Bronchial epithelial cell (primary cell): Measurements from ENCODE around the gene NLGN1. TPM values are rescaled to one million over a fixed set of nuclear protein-coding genes. Genes with fewer than 3 reads are reported as not detected.

Experiments used
- DNase-seq: peaks from one replicate; pipeline ENCODE4 v3.0.0-alpha.2; 2010; ENCODE audit warnings: low read depth
- FAIRE-seq: peaks from 2 replicates; lab custom pipeline; 2011; peaks lifted over from hg19 to GRCh38; lab: Jason Lieb, UNC
- H3K27me3 ChIP-seq: 2 replicates; pipeline ENCODE4 v1.5.1; 2011; ENCODE audit warnings: low read length; ENCODE audit not compliant: control insufficient read depth, insufficient read depth
- H3K36me3 ChIP-seq: 2 replicates; pipeline ENCODE4 v1.5.1; 2011; ENCODE audit warnings: low read length; ENCODE audit not compliant: control insufficient read depth, insufficient read depth
- H3K4me3 ChIP-seq: 2 replicates; pipeline ENCODE4 v1.5.1; 2011; ENCODE audit warnings: mild to moderate bottlenecking, low read depth, low read length, control low read depth
- total RNA-seq: library from RNA; depleted of rRNA; stranded (reverse); fragments of >200 nt; gene quantifications from 2 replicates; pipeline ENCODE4 v1.2.1, GENCODE V29; 2014
- TF ChIP-seq, protein P1 (sequence below): IDR thresholded peaks from 2 replicates; pipeline ENCODE4 v1.5.1; 2011; ENCODE audit warnings: mild to moderate bottlenecking, moderate library complexity, low read length, control low read depth, inconsistent platforms; ENCODE audit not compliant: insufficient read depth, severe bottlenecking

The NLGN1 gene
- total RNA-seq, 1 donor from 2014 or later, result under 0.01 TPM

DNA sequence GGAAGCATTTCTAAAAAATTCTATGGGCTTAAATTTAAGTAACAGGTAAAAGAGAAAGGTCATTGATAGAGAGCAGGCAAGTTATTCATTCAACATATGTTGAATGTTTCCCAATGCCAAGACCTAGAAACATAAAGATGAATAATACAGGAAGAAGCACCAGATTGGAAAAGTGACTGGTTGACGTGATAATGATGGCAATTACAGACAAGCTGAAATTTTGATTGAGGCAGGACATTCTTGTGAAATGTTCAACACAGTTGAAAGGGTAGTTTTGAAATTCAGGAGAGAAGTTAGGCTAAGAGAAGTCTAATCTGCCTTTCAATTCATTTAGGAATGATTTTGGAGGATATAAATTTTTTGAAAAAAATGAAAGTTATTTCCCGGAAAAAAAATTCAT lies 925.2 kb downstream of the NLGN1 start:
- no peaks in the 10 kb centered on the region for H3K27me3 ChIP-seq
- TF ChIP-seq, protein P1, sequence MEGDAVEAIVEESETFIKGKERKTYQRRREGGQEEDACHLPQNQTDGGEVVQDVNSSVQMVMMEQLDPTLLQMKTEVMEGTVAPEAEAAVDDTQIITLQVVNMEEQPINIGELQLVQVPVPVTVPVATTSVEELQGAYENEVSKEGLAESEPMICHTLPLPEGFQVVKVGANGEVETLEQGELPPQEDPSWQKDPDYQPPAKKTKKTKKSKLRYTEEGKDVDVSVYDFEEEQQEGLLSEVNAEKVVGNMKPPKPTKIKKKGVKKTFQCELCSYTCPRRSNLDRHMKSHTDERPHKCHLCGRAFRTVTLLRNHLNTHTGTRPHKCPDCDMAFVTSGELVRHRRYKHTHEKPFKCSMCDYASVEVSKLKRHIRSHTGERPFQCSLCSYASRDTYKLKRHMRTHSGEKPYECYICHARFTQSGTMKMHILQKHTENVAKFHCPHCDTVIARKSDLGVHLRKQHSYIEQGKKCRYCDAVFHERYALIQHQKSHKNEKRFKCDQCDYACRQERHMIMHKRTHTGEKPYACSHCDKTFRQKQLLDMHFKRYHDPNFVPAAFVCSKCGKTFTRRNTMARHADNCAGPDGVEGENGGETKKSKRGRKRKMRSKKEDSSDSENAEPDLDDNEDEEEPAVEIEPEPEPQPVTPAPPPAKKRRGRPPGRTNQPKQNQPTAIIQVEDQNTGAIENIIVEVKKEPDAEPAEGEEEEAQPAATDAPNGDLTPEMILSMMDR, result no peak
- FAIRE-seq, result no peak
- no peaks in the 10 kb centered on the region for H3K36me3 ChIP-seq
- no peak for DNase-seq
- no peak overlapping the region for H3K4me3 ChIP-seq

DNA sequence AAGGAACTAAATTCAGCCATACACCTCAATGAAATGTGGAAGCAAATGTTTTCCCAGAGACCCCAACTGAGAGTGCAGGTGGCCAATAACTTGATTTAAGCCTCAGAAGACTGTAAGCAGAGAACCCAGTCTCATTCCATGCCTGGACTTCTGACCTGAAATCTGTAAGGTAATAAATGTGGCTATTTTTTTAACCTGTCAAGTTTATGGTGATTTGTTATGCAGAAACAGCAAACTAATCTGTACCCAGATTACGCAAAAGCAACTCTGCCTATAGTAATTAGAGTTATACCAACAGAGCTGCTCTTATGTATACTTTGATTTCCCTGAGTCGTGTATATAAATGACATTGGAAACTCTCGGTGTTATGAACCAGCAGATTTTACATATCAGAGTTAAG lies 927.6 kb downstream of the NLGN1 start:
- Histone ChIP-seq H3K36me3 (no peaks in the 10 kb centered on the region), H3K27me3 (no peaks in the 10 kb centered on the region), H3K4me3 (no peak overlapping the region)
- DNase-seq (no peak), FAIRE-seq (no peak)
- TF ChIP-seq, protein P1, result no peak

DNA sequence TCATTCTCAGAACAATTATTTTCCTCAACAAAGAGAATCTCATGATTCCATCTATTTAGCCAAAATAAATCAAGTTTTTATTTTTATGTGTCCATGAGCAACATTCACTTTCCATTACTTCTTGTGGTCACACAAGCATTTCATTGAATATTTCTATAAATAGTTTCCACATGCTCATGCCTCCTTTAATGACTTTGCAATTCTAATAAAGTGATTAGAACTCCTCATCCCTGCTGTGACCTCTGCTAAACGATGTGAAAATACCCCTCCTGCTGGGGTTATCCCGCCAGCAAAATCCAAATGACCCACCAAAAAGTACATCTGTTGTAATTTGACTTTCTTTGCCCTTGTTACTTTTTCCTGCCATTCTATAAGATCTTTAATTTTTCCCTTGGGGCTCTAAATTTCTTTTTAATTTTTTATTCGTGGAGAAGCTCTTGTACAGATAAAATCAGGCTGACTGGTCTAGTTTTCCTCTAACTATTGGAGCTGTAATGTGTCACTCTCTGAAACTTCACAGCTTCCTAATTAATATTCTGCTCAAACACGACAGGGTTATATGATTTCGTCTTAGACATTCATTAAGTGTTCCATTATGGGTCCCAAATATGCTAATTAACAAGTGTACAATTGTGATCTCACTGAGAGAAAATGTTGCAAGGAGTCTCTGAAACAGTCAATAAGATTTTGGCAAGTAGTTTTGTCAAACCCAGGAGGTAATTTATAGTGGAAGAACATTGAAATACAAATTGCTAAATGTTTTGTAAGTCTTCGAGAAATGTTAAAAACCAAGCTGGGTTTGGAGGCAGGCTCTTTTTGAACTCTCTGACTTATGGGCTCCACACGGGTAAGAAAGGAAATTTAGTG lies 928.5 kb downstream of the NLGN1 start:
- no peaks in the 10 kb centered on the region for H3K36me3 ChIP-seq
- H3K27me3 ChIP-seq, result no peaks in the 10 kb centered on the region
- TF ChIP-seq, protein P1, result no peak
- H3K4me3 ChIP-seq, result no peak overlapping the region
- FAIRE-seq (no peak), DNase-seq (no peak)

DNA sequence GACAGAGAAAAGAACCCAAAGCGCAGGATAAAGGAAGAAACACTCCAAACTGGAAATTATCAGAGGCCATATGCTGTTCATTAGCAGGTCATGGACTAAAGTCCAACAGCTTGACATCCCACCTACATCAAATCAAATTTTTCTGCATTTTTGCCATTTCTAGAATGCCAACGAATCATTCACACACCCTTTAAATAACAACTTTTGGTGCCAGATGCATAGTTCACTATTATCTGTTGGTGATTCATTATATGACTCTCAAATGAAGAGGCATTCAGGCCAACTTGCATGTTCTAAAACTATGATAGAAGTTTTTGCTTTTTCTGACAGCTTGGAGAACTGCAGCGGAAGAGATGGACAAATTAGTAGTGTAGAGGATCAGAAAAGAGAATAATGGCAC lies 931.8 kb downstream of the NLGN1 start:
- Histone ChIP-seq H3K4me3 (no peak overlapping the region), H3K27me3 (no peaks in the 10 kb centered on the region), H3K36me3 (no peaks in the 10 kb centered on the region)
- FAIRE-seq, result no peak
- TF ChIP-seq, protein P1, result no peak
- DNase-seq, result no peak

DNA sequence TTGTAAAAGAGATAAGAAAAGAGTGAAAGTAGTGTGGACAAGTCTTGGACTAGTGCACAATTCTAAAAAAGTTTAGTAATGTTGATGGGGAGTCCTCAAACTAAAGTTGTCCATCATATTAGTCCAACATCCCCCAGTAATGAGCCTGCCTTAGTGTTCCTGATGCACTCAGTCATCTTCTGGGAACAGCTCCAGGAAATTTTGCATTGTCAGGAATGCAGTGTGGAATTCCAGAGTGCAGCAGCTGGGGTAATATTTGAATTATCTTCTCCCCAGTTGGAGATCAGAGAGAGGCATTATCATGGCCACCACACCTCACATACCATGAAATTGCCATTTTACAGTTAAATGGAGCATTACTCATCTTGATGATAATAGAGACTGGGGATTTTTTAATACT lies 932.8 kb downstream of the NLGN1 start:
- no peak for FAIRE-seq
- TF ChIP-seq, protein P1, result no peak
- H3K4me3 ChIP-seq, result no peak overlapping the region
- no peaks in the 10 kb centered on the region for H3K36me3 ChIP-seq
- peak; percentile 15 for DNase-seq
- H3K27me3 ChIP-seq, result no peaks in the 10 kb centered on the region
